HG03039 (cell line): ENCODE measurements around the gene HEXA.
"Not testable (repeated sequence)": the region's sequence is repeated elsewhere in the genome, so short reads cannot be mapped to it uniquely, and the experiment has no call there.

Experiments used
- ATAC-seq: cut with Tn5 transposase; IDR thresholded peaks from one replicate; pipeline ENCODE4 v1.9.1; 2021; ENCODE audit warnings: mild to moderate bottlenecking, moderate library complexity; ENCODE audit not compliant: unreplicated experiment

Gene HEXA

DNA sequence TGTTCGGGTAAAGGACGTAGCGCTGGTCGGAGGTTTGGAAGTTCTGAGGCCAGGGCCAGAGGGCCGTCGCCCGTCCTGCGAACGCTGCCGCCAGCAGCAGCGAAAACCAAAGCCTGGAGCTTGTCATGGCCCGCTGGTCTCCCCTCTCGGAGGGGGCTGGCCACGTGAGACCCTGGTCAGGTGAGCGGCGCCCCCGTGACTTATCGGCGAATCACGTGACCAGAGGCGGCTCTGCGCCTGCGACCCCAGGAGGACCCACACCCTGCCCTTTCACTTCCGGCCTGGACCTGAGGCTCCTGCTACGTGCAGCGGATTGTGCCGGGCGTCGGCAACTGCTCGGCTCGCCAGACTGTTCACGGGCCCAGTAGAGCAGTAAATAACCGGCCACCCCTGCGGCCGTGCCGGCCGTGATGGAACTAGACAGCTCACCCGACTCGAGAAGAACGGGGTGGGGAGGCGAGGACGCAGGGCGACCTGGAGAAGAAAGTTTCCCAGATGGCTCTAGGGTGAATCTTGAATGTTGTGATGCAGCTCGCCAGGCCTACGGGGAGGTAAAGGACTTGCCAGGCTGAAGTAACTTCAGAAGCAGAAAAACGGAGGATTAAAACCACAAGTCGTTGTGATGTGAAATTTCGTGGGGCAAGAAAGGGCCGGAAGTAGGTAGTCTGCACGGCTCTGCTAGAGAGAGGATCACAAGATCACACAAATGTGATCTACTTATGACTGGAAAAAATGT is at the start of gene HEXA:
Gene HEXA (minus strand): TSS at position 169 of the 736 bp plus-strand sequence. CDS start 42 bp downstream, at position 127.
- ATAC-seq = peak; percentile 81

DNA sequence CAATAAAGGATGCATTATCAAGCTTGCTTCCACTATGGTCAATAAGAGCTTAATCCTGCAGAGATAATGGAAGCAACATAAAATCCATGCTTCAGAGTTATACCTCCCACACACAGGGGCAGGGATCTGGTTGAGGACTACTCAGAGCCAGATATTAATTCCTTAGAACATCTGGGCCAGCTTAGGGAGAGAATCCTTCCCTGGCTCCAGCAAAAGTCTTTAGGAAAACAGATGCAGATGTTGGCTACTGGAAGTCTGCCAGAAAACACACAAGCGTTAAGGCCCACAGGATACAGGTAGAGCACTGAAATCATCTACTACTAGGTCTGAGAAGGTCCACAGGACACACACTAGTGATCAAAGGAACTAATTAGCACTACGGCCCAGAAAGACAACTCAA is 47.4 kb upstream of the HEXA start:
- no peak for ATAC-seq

DNA sequence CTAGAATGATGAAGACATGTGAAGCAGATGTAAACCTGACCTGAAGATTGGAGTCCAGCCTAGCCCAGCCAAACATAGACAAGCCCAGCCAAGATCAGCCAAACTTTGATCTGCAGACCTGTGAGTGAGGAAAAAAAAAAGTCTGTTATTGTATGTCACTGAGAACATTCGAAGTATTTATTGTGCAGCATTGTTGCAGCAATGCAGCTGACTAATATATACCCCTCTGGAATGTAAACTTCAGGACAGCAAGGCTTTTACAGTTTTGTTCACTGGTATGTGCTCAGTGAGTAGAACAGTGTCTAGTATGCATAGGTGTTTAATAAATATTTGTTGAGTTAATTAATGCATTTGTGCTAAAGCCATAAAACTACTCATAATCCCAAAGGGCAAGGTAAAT is 45.7 kb upstream of the HEXA start:
- no peak for ATAC-seq

- no peak for ATAC-seq
Observed at GRCh38 chr15:72420576-72420975, 44.8 kb upstream of the HEXA start.

DNA sequence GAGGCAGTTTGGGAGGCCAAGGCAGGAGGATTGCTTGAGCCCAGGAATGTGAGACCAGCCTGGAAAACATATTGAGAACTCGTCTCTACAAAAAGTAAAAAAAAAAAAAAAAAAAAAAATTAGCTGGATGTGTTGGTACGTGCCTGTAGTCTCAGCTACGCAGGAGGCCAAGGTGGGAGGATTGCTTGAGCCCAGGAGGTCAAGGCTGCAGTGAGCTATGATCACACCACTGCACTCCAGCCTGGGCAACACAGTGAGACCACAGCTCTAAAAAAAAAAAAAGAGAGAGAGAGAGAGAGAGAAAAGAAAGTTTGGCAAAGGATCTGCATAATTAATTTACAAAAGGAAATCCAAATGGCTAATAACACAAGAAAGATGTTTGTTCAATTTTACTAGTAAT is 44.0 kb upstream of the HEXA start:
- not testable (repeated sequence) for ATAC-seq

DNA sequence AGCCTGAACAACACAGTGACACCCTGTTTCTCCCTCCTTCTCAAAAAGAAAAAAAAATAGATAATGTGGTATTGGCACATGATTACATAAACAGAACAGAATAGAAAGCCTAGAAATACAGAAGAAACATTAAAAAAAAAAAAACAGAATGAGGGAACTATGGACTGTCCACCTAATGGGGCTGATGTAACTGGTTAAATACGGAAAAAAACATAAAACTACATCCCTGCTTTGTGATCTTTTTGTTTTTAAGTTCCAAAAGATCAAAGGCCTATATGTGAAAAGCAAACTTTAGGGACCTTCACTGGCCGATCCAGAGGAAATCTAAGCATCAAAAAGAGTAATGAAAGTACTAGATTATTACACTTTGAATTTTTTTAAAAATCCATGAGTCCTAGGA is 39.5 kb upstream of the HEXA start:
- no peak for ATAC-seq

- not testable (repeated sequence) for ATAC-seq
Observed at GRCh38 chr15:72413337-72413736, 37.5 kb upstream of the HEXA start.

DNA sequence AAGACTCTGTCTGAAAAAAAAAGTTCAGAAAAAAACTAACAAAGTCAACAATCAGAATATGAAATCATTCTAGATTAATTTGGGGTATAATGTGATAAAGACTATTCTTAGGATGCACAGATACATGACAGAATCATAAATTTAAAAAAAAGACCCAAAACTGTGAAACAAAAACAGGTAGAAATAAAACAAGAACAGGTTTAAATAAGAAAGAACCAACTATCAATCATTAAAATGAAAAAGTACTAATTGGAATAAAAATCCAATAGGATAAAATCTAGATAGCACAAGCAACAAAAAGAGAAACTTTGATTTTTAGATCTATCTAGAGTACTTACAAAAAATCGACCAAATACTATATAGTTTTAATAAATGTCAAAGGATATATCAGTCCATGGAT is 35.7 kb upstream of the HEXA start:
- no peak for ATAC-seq

- no peak for ATAC-seq
Observed at GRCh38 chr15:72411111-72411510, 35.3 kb upstream of the HEXA start.

GRCh38 chr15:72406936-72407335 is 31.1 kb upstream of the HEXA start:
- no peak for ATAC-seq

GRCh38 chr15:72404841-72405240 is 29.0 kb upstream of the HEXA start:
- no peak for ATAC-seq

- ATAC-seq = no peak
Observed at GRCh38 chr15:72404356-72404755, 28.5 kb upstream of the HEXA start.

DNA sequence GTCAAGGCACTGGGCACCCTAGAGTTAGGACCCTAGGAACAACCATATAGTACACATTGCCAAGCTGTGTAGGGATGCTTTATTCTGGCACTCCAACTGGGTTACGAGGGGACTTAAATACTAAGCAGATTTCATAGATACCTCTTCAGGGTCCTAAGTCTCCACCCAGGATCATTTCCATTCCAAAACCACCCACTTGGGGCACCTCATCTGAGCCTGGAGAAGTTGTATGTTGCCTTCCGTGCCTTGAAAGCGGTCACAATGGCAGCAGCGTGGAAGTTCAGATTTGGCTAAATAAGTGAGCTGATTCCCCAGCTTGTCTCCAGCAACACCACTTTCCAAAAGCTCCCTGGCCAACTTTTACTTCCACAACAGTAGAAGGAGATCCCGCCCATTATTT is 26.9 kb upstream of the HEXA start:
- no peak for ATAC-seq

DNA sequence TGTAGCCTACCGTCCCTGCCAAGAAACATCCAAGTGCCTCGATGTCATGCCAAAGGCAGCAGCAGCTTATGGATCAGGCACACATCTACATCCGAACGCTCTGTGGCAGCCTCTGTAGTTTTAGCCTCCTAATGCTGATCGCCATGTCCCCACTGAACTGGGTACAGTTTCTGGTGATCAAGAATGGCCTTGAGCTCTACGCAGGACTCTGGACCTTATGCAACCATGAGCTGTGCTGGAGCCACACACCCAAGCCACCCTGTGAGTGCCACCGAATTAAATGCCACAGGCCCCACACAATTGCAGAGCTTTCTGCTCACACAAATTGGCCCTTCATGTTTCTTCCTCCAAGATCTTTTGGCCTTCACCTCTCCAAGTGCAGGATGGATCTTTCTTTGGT is 22.8 kb upstream of the HEXA start:
- ATAC-seq = no peak

- no peak for ATAC-seq
Observed at GRCh38 chr15:72397796-72398588, 22.2 kb upstream of the HEXA start, which contains the start of gene TMEM202. Gene TMEM202, plus strand, starts transcription at chr15:72398305. Its CDS starts 22 bp downstream, at chr15:72398327.

- not testable (repeated sequence) for ATAC-seq
Observed at GRCh38 chr15:72396331-72396730, 20.5 kb upstream of the HEXA start.

GRCh38 chr15:72389231-72389630 is 13.4 kb upstream of the HEXA start:
- no peak for ATAC-seq

GRCh38 chr15:72387741-72388140 is 11.9 kb upstream of the HEXA start:
- no peak for ATAC-seq

DNA sequence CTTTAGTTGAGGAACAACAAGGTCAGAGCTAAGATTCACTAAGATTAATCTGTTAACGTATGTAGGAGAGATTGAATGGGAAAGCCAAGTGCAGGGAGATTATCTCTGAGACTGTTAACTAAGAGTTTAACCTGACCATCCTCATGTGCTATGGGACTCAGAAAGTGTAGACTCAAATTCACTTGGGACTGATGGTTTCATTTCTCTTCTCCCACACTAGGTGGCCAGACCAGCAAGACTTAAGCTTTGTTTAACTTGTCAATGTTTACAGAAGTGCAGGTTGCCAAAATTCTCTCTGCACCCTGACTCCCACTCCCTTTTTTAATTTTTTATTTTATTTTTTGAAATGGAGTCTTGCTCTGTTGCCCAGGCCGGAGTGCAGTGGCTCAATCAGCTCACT is 6.3 kb upstream of the HEXA start:
- no peak for ATAC-seq

DNA sequence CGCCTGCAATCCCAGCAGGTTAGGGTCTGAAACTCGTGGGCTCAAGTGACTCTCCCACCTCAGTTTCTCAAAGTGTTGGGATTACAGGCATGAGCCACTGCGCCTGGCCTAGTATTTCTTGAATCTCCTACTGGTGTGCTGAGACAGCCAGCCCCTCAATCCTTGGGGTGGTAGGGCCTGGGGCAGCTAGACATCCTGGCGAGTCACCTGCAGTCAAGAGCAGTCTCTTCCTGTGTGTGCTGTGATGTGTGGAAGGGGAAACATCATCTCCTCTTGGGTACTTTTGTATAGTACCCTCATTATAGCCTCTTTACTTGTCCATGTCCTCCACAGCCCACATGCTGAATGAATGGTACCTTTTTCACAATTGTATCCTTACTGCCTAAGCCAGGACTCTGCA is 4.9 kb upstream of the HEXA start:
- no peak for ATAC-seq

DNA sequence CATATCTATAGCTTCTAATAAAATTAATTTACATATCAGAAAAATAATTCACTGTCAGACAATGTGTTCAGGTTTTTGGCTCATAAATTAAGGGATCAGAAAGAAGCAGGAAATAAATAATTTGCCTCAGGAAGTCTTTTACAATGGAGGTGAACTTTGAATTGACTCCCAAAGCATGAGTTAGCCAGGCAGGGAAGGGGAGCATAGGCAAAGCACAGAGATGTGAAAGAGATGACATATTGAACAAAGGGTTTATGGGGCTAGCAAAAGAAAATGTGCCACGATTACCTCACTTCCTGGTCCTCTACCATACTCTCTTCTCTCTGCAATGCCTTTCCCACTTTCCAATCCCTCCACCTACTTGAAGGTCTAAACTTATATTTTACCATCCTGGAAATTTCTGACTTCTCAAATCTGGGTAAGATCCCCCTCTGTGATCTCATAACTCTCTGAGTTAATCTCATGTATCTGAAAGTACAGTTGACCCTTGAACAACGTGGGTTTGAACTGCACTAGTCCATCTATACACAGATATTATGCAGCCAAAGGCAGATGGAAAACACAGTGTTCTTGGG is 4.1 kb upstream of the HEXA start:
- ATAC-seq = no peak

GRCh38 chr15:72379106-72379505 is 3.3 kb upstream of the HEXA start:
- not testable (repeated sequence) for ATAC-seq
